Panc1 (cell line): ENCODE results near the gene NRG2.

ENCODE experiments used
- CTCF ChIP-seq: fragments of 450-650 bp; IDR thresholded peaks from 2 replicates; pipeline ENCODE4 v1.5.1; 2017; ENCODE audit warnings: mild to moderate bottlenecking
- POLR2AphosphoS5 ChIP-seq: IDR thresholded peaks from 2 replicates; pipeline ENCODE4 v1.6.1; 2012; ENCODE audit warnings: mild to moderate bottlenecking, low read depth, low read length, moderate library complexity
- REST ChIP-seq, 2 experiments: IDR thresholded peaks; 2 replicates each; pipeline ENCODE4 v1.6.1; 2011 to 2012; ENCODE audit warnings: low read depth in 2 of 2, control low read depth in 1 of 2, low read length in 1 of 2, mild to moderate bottlenecking in 1 of 2, moderate library complexity in 1 of 2; ENCODE audit not compliant: insufficient read depth in 1 of 2
- SIN3A ChIP-seq: IDR thresholded peaks from 2 replicates; pipeline ENCODE4 v1.6.1; 2012; ENCODE audit warnings: low read depth, mild to moderate bottlenecking, low read length, moderate library complexity, borderline replicate concordance; ENCODE audit not compliant: insufficient read depth
- TCF7L2 ChIP-seq: IDR thresholded peaks from 2 replicates; pipeline ENCODE4 v1.6.1; 2011; ENCODE audit warnings: mild to moderate bottlenecking, low read depth, low read length, inconsistent platforms

GRCh38 chr5:139870677-139871076 lies 172.4 kb downstream of the NRG2 start:
- TF ChIP-seq CTCF, result no peak
- no peak for TF ChIP-seq REST (IDR thresholded peaks at IDR 0.05; ENCODE audit: insufficient read depth in 1 of 2, low read depth in 2 of 2, low read length in 1 of 2)
- TF ChIP-seq POLR2AphosphoS5, result no peak
- TF ChIP-seq SIN3A, result no peak
- TF ChIP-seq TCF7L2, result no peak
